ENCODE measurements around the gene ZNF544.
A peak's percentile ranks its signal among the peaks of the same experiment; 100 is the strongest.

Gene ZNF544

DNA sequence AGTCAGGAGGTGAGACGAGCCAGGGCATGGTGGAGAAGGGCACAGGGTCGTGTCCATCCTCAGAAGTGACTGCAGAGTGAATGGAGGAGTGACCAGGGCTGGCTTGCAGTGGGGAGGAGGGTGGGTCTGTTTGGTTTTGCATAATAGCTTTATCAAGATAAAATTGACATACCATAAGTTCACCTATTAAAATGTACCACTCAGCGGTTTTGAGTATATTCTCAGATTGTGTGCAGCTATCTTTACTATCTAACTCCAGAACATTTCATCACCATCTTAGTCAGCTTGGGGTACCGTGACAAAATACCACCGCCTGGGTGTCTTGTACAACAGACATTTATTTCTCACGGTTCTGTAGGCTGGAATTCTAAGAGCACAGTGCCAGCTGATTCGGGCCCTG lies 63.2 kb downstream of the ZNF544 start:
- Histone ChIP-seq H3K9me3 (ENCODE audit: control insufficient read depth, insufficient read depth, low read depth, low read length) (peaks cover 8% of the 10 kb centered on the region), H3K36me3 (ENCODE audit: control insufficient read depth in 2 of 2, insufficient read depth in 1 of 2, low read length in 2 of 2) (peaks cover 93 to 97% of the 10 kb centered on the region in 2 experiments), H3K4me1 (ENCODE audit: control insufficient read depth, insufficient read depth, low read length) (no peaks in the 10 kb centered on the region), H3K4me3 (ENCODE audit: low read depth, low read length) (no peak overlapping the region), H3K27ac (ENCODE audit: extremely low read depth, low read depth, low read length) (no peak overlapping the region)
- ChIA-PET POLR2A (interaction anchor here (0.5 kb wide), 1 partner anchor 427 kb away, joined by 3 read pairs; no protein-coding TSS in a partner anchor), CTCF (no interaction called here)
- no peak for TF ChIP-seq MYNN (tag by site-specific recombination; IDR thresholded peaks at IDR 0.05; ENCODE audit: borderline replicate concordance)
- no peak for TF ChIP-seq ZNF585B (tag by site-specific recombination; IDR thresholded peaks at IDR 0.05)
- no peak for TF ChIP-seq ZFP37 (tag by site-specific recombination; IDR thresholded peaks at IDR 0.05)
- TF ChIP-seq, protein P1, sequence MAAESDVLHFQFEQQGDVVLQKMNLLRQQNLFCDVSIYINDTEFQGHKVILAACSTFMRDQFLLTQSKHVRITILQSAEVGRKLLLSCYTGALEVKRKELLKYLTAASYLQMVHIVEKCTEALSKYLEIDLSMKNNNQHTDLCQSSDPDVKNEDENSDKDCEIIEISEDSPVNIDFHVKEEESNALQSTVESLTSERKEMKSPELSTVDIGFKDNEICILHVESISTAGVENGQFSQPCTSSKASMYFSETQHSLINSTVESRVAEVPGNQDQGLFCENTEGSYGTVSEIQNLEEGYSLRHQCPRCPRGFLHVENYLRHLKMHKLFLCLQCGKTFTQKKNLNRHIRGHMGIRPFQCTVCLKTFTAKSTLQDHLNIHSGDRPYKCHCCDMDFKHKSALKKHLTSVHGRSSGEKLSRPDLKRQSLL (tag by site-specific recombination; IDR thresholded peaks at IDR 0.05) = no peak
- no peak for TF ChIP-seq ZNF501 (tag by site-specific recombination; IDR thresholded peaks at IDR 0.05)
- TF ChIP-seq ZNF664 (tag by site-specific recombination; IDR thresholded peaks at IDR 0.05) = no peak
- no peak for TF ChIP-seq ZFP41 (tag by site-specific recombination; IDR thresholded peaks at IDR 0.05; ENCODE audit: borderline replicate concordance)
- no peak for TF ChIP-seq ZNF37A (tag by site-specific recombination; IDR thresholded peaks at IDR 0.05)
- no peak for TF ChIP-seq ZNF214 (tag by site-specific recombination; IDR thresholded peaks at IDR 0.05; ENCODE audit: borderline replicate concordance)
- no peak for TF ChIP-seq ZNF76 (tag by site-specific recombination; IDR thresholded peaks at IDR 0.05; ENCODE audit: borderline replicate concordance, low read depth)
- no peak for TF ChIP-seq TCF7L2 (IDR thresholded peaks at IDR 0.05; ENCODE audit: borderline replicate concordance, low read depth, low read length)
- TF ChIP-seq, protein P2, sequence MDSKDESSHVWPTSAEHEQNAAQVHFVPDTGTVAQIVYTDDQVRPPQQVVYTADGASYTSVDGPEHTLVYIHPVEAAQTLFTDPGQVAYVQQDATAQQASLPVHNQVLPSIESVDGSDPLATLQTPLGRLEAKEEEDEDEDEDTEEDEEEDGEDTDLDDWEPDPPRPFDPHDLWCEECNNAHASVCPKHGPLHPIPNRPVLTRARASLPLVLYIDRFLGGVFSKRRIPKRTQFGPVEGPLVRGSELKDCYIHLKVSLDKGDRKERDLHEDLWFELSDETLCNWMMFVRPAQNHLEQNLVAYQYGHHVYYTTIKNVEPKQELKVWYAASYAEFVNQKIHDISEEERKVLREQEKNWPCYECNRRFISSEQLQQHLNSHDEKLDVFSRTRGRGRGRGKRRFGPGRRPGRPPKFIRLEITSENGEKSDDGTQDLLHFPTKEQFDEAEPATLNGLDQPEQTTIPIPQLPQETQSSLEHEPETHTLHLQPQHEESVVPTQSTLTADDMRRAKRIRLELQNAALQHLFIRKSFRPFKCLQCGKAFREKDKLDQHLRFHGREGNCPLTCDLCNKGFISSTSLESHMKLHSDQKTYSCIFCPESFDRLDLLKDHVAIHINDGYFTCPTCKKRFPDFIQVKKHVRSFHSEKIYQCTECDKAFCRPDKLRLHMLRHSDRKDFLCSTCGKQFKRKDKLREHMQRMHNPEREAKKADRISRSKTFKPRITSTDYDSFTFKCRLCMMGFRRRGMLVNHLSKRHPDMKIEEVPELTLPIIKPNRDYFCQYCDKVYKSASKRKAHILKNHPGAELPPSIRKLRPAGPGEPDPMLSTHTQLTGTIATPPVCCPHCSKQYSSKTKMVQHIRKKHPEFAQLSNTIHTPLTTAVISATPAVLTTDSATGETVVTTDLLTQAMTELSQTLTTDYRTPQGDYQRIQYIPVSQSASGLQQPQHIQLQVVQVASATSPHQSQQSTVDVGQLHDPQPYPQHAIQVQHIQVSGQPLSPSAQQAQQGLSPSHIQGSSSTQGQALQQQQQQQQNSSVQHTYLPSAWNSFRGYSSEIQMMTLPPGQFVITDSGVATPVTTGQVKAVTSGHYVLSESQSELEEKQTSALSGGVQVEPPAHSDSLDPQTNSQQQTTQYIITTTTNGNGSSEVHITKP (tag by site-specific recombination; IDR thresholded peaks at IDR 0.05) = no peak
- no peak for TF ChIP-seq FEZF1 (tag by site-specific recombination; IDR thresholded peaks at IDR 0.05)
- TF ChIP-seq, protein P3, sequence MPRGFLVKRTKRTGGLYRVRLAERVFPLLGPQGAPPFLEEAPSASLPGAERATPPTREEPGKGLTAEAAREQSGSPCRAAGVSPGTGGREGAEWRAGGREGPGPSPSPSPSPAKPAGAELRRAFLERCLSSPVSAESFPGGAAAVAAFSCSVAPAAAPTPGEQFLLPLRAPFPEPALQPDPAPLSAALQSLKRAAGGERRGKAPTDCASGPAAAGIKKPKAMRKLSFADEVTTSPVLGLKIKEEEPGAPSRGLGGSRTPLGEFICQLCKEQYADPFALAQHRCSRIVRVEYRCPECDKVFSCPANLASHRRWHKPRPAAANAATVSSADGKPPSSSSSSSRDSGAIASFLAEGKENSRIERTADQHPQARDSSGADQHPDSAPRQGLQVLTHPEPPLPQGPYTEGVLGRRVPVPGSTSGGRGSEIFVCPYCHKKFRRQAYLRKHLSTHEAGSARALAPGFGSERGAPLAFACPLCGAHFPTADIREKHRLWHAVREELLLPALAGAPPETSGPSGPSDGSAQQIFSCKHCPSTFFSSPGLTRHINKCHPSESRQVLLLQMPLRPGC (tag by site-specific recombination; IDR thresholded peaks at IDR 0.05) = no peak
- TF ChIP-seq ZNF416 (tag by site-specific recombination; IDR thresholded peaks at IDR 0.05) = no peak

DNA sequence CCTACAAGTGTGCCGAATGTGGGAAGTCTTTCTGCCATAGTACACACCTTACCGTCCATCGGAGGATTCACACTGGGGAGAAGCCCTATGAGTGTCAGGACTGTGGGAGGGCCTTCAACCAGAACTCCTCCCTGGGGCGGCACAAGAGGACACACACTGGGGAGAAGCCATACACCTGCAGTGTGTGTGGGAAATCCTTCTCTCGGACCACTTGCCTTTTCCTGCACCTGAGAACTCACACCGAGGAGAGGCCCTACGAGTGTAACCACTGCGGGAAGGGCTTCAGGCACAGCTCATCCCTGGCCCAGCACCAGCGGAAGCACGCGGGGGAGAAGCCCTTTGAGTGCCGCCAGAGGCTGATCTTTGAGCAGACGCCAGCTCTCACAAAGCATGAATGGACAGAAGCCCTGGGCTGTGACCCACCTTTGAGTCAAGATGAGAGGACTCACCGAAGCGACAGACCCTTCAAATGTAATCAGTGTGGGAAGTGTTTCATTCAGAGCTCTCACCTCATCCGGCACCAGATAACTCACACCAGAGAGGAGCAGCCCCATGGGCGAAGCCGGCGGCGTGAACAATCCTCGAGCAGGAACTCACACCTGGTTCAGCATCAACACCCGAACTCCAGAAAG lies 66.1 kb downstream of the ZNF544 start:
- POLR2A ChIA-PET = interaction anchor here (0.6 kb wide), 1 partner anchor 203 kb away, joined by 3 read pairs; no protein-coding TSS in a partner anchor
- Histone ChIP-seq H3K4me1 (ENCODE audit: control insufficient read depth, insufficient read depth, low read length) (no peaks in the 10 kb centered on the region), H3K36me3 (ENCODE audit: control insufficient read depth in 2 of 2, insufficient read depth in 1 of 2, low read length in 2 of 2) (peaks cover 81 to 93% of the 10 kb centered on the region in 2 experiments), H3K9me3 (ENCODE audit: control insufficient read depth, insufficient read depth, low read depth, low read length) (peaks cover 8% of the 10 kb centered on the region), H3K27ac (ENCODE audit: extremely low read depth, low read depth, low read length) (no peak overlapping the region), H3K4me3 (ENCODE audit: low read depth, low read length) (no peak overlapping the region)
- CTCF ChIA-PET = interaction anchor here (0.5 to 0.6 kb wide), 2 partner anchors 9 to 115 kb away, joined by 3 read pairs; no protein-coding TSS in a partner anchor
- TF ChIP-seq ZNF155 (tag by site-specific recombination; IDR thresholded peaks at IDR 0.05) (no peak), TRIM28 (IDR thresholded peaks at IDR 0.05; ENCODE audit: borderline replicate concordance, low read length) (peak; percentile 79; the same call in 1 of the 2 replicates), ZNF274 (IDR thresholded peaks at IDR 0.05; ENCODE audit: low read length) (no peak; the same call in 1 of the 2 replicates), ZNF274 (tag by site-specific recombination; IDR thresholded peaks at IDR 0.05; ENCODE audit: borderline replicate concordance) (peak; percentile 94), SETDB1 (IDR thresholded peaks at IDR 0.05; ENCODE audit: insufficient read length, low read length) (peak; percentile 67)

Data from HEK293 (cell line).